Activated CD4-positive, alpha-beta memory T cell treated with anti-CD3 and anti-CD28 coated beads for 36 hours (primary cell): ENCODE data around the gene MEN1. TPM values are rescaled to one million over a fixed set of nuclear protein-coding genes. Genes with fewer than 3 reads are reported as not detected.

Source experiments
- CTCF ChIA-PET: fragments of 350-600 bp; sonication (Branson Sonifier 250); formaldehyde crosslinking; loops from one replicate; lab custom pipeline; 2021; ENCODE audit warnings: antibody characterized with exemption, inconsistent platforms; lab: Charles Lee
- POLR2A ChIA-PET: fragments of 350-600 bp; sonication (Branson Sonifier 250); formaldehyde crosslinking; loops from one replicate; lab custom pipeline; 2021; ENCODE audit warnings: antibody characterized with exemption; lab: Charles Lee
- DNase-seq: peaks from one replicate; pipeline ENCODE4 v3.0.0-alpha.2; 2020
- H3K27ac Mint-ChIP-seq: one replicate; pipeline ENCODE4 v1.8.0; 2021; ENCODE audit warnings: mixed read lengths
- H3K27me3 Mint-ChIP-seq: one replicate; pipeline ENCODE4 v1.8.0; 2021; ENCODE audit warnings: mixed read lengths
- H3K36me3 Mint-ChIP-seq: one replicate; pipeline ENCODE4 v1.8.0; 2021; ENCODE audit warnings: mixed read lengths
- H3K4me1 Mint-ChIP-seq: one replicate; pipeline ENCODE4 v1.8.0; 2021; ENCODE audit warnings: low read depth, mixed read lengths
- H3K4me3 Mint-ChIP-seq: one replicate; pipeline ENCODE4 v1.8.0; 2021; ENCODE audit warnings: mild to moderate bottlenecking, mixed read lengths
- H3K9me3 Mint-ChIP-seq: one replicate; pipeline ENCODE4 v1.8.0; 2021; ENCODE audit warnings: mixed read lengths
- intact Hi-C: fragments of 100-400 bp; cut with micrococcal nuclease; formaldehyde crosslinking; loops from one replicate; pipeline ENCODE4 v1.15.1; 2023
- total RNA-seq, 2 experiments: library from RNA; stranded (reverse); gene quantifications; one replicate each; pipeline ENCODE4 v1.2.3, GENCODE V29; 2021

MEN1 gene
- total RNA-seq, 2 experiments from 2014 or later: 31.3 to 32.2 TPM

GRCh38 chr11:64796757-64797541 is 13.4 kb downstream of the MEN1 start:
- ChIA-PET POLR2A (interaction anchor here (1.3 kb wide), 1 partner anchor 18 kb away, joined by 3 read pairs; no protein-coding TSS in a partner anchor), CTCF (interaction anchor here (0.5 to 1.3 kb wide), 2 partner anchors 9 to 15 kb away, joined by 3 read pairs; no protein-coding TSS in a partner anchor)
- H3K4me3 Mint-ChIP-seq: no peak overlapping the region
- H3K27me3 Mint-ChIP-seq: no peaks in the 10 kb centered on the region
- H3K4me1 Mint-ChIP-seq: peaks cover 18% of the 10 kb centered on the region
- peaks cover 17% of the 10 kb centered on the region for H3K36me3 Mint-ChIP-seq
- no peak overlapping the region for H3K27ac Mint-ChIP-seq
- H3K9me3 Mint-ChIP-seq: no peaks in the 10 kb centered on the region
- DNase-seq: no peak
- intact Hi-C loops: no loop called here

GRCh38 chr11:64796047-64796756 is 14.1 kb downstream of the MEN1 start:
- ChIA-PET CTCF (no interaction called here), POLR2A (interaction anchor here (1.3 kb wide), 1 partner anchor 17 kb away, joined by 3 read pairs; no protein-coding TSS in a partner anchor)
- no peak overlapping the region for H3K27ac Mint-ChIP-seq
- H3K4me1 Mint-ChIP-seq: peaks cover 16% of the 10 kb centered on the region
- no peak for DNase-seq
- H3K27me3 Mint-ChIP-seq: no peaks in the 10 kb centered on the region
- H3K9me3 Mint-ChIP-seq: no peaks in the 10 kb centered on the region
- intact Hi-C loops: no loop called here
- peaks cover 17% of the 10 kb centered on the region for H3K36me3 Mint-ChIP-seq
- no peak overlapping the region for H3K4me3 Mint-ChIP-seq

GRCh38 chr11:64794526-64794925 is 15.8 kb downstream of the MEN1 start:
- no peak overlapping the region for H3K27ac Mint-ChIP-seq
- CTCF ChIA-PET: no interaction called here
- no peaks in the 10 kb centered on the region for H3K9me3 Mint-ChIP-seq
- POLR2A ChIA-PET: interaction anchor here (1.4 kb wide), 1 partner anchor 17 kb away, joined by 3 read pairs; no protein-coding TSS in a partner anchor
- intact Hi-C loops: no loop called here
- H3K27me3 Mint-ChIP-seq: no peaks in the 10 kb centered on the region
- peaks cover 16% of the 10 kb centered on the region for H3K36me3 Mint-ChIP-seq
- no peak for DNase-seq
- H3K4me1 Mint-ChIP-seq: peaks cover 11% of the 10 kb centered on the region
- H3K4me3 Mint-ChIP-seq: no peak overlapping the region

GRCh38 chr11:64793271-64794160 is 16.8 kb downstream of the MEN1 start:
- Mint-ChIP-seq H3K4me3 (no peak overlapping the region), H3K27me3 (no peaks in the 10 kb centered on the region), H3K4me1 (peaks cover 7% of the 10 kb centered on the region), H3K9me3 (no peaks in the 10 kb centered on the region), H3K36me3 (peaks cover 14% of the 10 kb centered on the region), H3K27ac (peak overlapping the region; percentile 40)
- intact Hi-C loops: no loop called here
- no peak for DNase-seq
- ChIA-PET CTCF (no interaction called here), POLR2A (interaction anchor here (1.4 kb wide), 1 partner anchor 16 kb away, joined by 3 read pairs; no protein-coding TSS in a partner anchor)

DNA sequence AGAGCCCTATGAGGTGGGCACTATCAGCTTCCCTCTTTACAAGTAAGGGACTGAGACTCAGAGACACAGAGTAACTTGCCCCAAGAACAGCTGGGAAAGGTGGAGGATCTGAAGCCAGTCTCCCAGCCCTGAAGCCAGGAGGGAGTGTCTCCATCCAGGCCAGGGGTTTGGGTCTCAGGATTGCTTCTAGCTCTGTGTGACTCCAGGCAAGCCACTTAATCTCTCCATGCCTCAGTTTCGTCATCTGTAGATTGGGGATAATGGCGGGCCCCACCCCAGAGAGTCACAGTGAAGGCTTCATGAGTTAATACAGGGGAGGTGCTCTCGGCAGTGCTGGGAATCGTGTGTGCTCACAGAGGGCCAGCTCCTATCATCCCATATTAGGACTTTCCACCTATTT is 17.9 kb downstream of the MEN1 start:
- Mint-ChIP-seq H3K27ac (no peak overlapping the region), H3K27me3 (no peaks in the 10 kb centered on the region), H3K4me1 (peaks cover 10% of the 10 kb centered on the region), H3K4me3 (no peak overlapping the region), H3K9me3 (no peaks in the 10 kb centered on the region), H3K36me3 (peaks cover 17% of the 10 kb centered on the region)
- ChIA-PET POLR2A (no interaction called here), CTCF (interaction anchor here (1.3 kb wide), 1 partner anchor 25 kb away, joined by 3 read pairs; no protein-coding TSS in a partner anchor)
- intact Hi-C loops: no loop called here
- DNase-seq: no peak

DNA sequence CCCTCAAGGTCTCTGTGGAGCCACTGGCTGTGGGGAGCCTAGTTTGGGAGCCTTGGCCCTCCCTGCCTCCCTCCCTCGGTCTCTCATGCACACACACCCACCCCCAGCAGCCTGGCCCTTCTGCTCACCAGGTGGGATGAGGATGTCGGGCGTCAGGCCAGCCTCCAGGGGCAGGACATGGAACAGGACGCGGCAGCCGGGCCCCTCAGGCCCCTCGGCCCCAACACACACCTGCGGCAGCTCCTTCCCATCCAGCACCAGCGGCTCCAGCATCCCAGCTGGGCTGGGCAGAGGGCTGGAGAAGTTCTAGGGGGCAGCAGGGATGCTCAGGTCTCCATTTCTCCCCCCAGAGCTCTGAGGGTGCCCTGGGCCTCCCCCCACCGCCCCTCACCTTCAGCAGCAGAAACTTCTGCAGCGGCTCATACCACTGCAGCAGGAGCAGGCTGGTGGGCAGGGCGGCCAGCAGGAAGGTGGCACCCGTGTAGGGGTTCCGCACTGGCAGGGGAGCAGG is 18.5 kb downstream of the MEN1 start:
- ChIA-PET POLR2A (interaction anchor here (0.6 kb wide), 1 partner anchor 44 kb away, joined by 3 read pairs; no protein-coding TSS in a partner anchor), CTCF (interaction anchor here (1.3 kb wide), 1 partner anchor 24 kb away, joined by 3 read pairs; no protein-coding TSS in a partner anchor)
- Mint-ChIP-seq H3K4me3 (no peak overlapping the region), H3K27me3 (no peaks in the 10 kb centered on the region), H3K4me1 (peaks cover 10% of the 10 kb centered on the region), H3K9me3 (no peaks in the 10 kb centered on the region), H3K27ac (no peak overlapping the region), H3K36me3 (peaks cover 17% of the 10 kb centered on the region)
- intact Hi-C loops: no loop called here
- DNase-seq: no peak

- H3K4me1 Mint-ChIP-seq: peaks cover 8% of the 10 kb centered on the region
- POLR2A ChIA-PET: no interaction called here
- no peak for DNase-seq
- no peak overlapping the region for H3K4me3 Mint-ChIP-seq
- no peak overlapping the region for H3K27ac Mint-ChIP-seq
- no peaks in the 10 kb centered on the region for H3K9me3 Mint-ChIP-seq
- H3K27me3 Mint-ChIP-seq: no peaks in the 10 kb centered on the region
- peaks cover 9% of the 10 kb centered on the region for H3K36me3 Mint-ChIP-seq
- CTCF ChIA-PET: no interaction called here
- intact Hi-C loops: no loop called here
These were observed 19.9 kb downstream of the MEN1 start for GRCh38 chr11:64790205-64791095.

GRCh38 chr11:64789331-64790204 is 20.8 kb downstream of the MEN1 start:
- intact Hi-C loops: no loop called here
- Mint-ChIP-seq H3K9me3 (no peaks in the 10 kb centered on the region), H3K27me3 (no peaks in the 10 kb centered on the region), H3K4me3 (no peak overlapping the region), H3K27ac (no peak overlapping the region), H3K4me1 (peaks cover 6% of the 10 kb centered on the region), H3K36me3 (peaks cover 9% of the 10 kb centered on the region)
- CTCF ChIA-PET: no interaction called here
- POLR2A ChIA-PET: interaction anchor here (1.0 kb wide), 1 partner anchor 10 kb away, joined by 3 read pairs; no protein-coding TSS in a partner anchor
- no peak for DNase-seq

- intact Hi-C loops: no loop called here
- ChIA-PET CTCF (interaction anchor here (0.6 to 1.8 kb wide), 9 partner anchors 9 to 137 kb away, joined by 3 to 6 read pairs (median 3); partner anchors contain the start of gene CDC42BPG), POLR2A (interaction anchor here (1.0 kb wide), 1 partner anchor 9 kb away, joined by 3 read pairs; no protein-coding TSS in a partner anchor)
- Mint-ChIP-seq H3K27me3 (no peaks in the 10 kb centered on the region), H3K9me3 (no peaks in the 10 kb centered on the region), H3K27ac (no peak overlapping the region), H3K4me3 (no peak overlapping the region), H3K4me1 (peaks cover 5% of the 10 kb centered on the region), H3K36me3 (peaks cover 7% of the 10 kb centered on the region)
- DNase-seq: no peak
These were observed 21.8 kb downstream of the MEN1 start for GRCh38 chr11:64788321-64789215.
